ENCODE data around the gene SLC16A10.

DNA sequence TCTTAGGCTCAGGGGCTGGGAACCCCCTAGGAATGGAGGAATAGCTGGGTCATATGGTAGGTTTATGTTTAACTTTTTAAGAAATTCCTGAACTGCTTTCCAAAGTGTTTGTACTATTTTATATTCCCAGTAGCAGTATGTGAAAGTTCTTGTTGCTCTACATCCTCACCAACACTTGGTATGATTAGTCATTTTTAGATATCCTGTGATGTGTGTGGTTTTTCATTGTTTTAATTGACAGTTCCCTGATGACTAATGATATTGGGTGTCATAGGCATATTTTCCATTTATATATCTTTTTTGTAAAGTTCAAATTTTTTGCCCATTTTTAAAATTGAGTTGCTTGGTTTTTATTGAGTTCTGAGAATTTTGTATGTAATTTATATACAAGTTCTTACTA is 72.3 kb downstream of the SLC16A10 start:
- TF ChIP-seq, protein P1, sequence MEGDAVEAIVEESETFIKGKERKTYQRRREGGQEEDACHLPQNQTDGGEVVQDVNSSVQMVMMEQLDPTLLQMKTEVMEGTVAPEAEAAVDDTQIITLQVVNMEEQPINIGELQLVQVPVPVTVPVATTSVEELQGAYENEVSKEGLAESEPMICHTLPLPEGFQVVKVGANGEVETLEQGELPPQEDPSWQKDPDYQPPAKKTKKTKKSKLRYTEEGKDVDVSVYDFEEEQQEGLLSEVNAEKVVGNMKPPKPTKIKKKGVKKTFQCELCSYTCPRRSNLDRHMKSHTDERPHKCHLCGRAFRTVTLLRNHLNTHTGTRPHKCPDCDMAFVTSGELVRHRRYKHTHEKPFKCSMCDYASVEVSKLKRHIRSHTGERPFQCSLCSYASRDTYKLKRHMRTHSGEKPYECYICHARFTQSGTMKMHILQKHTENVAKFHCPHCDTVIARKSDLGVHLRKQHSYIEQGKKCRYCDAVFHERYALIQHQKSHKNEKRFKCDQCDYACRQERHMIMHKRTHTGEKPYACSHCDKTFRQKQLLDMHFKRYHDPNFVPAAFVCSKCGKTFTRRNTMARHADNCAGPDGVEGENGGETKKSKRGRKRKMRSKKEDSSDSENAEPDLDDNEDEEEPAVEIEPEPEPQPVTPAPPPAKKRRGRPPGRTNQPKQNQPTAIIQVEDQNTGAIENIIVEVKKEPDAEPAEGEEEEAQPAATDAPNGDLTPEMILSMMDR (IDR thresholded peaks at IDR 0.05) = no peak
- no peak for TF ChIP-seq POLR2A (IDR thresholded peaks at IDR 0.05)

All from breast epithelium (tissue), 3 donors.